SJSA1 (cell line): ENCODE data around the gene KCNF1. TPM values are rescaled to one million over a fixed set of nuclear protein-coding genes. Genes with fewer than 3 reads are reported as not detected.

Source experiments
- DNase-seq, 2 experiments: peaks; one replicate each; pipeline ENCODE4 v3.0.0-alpha.2; 2015 to 2020; ENCODE audit warnings: low spot score in 2 of 2, low read depth in 1 of 2
- H3K27ac ChIP-seq: fragments of 250-450 bp; sonication (Bioruptor Pico); 2 replicates; pipeline ENCODE4 v1.5.1; 2020; ENCODE audit warnings: mild to moderate bottlenecking, moderate library complexity
- H3K27me3 ChIP-seq: fragments of 250-450 bp; sonication (Bioruptor Pico); replicated peaks from 2 replicates; pipeline ENCODE4 v1.5.1; 2020; ENCODE audit warnings: mild to moderate bottlenecking, moderate library complexity
- H3K36me3 ChIP-seq: fragments of 250-450 bp; sonication (Bioruptor Pico); 2 replicates; pipeline ENCODE4 v1.5.1; 2020; ENCODE audit warnings: mild to moderate bottlenecking
- H3K4me1 ChIP-seq: fragments of 250-450 bp; sonication (Bioruptor Pico); replicated peaks from 2 replicates; pipeline ENCODE4 v1.6.1; 2021; ENCODE audit warnings: mild to moderate bottlenecking
- H3K4me3 ChIP-seq: fragments of 250-450 bp; sonication (Bioruptor Pico); 2 replicates; pipeline ENCODE4 v1.5.1; 2020; ENCODE audit warnings: mild to moderate bottlenecking
- H3K9me3 ChIP-seq: fragments of 250-450 bp; sonication (Bioruptor Pico); replicated peaks from 2 replicates; pipeline ENCODE4 v1.5.1; 2020; ENCODE audit warnings: mild to moderate bottlenecking
- total RNA-seq: library from RNA; depleted of rRNA; stranded (reverse); fragments of >200 nt; shearing (Covaris generic); gene quantifications from 2 replicates; pipeline ENCODE4 v1.2.3, GENCODE V29; 2014

The KCNF1 gene
- total RNA-seq, 1 experiment from 2014 or later = 0.24 TPM

- no peaks in the 10 kb centered on the region for H3K4me1 ChIP-seq
- no peak overlapping the region for H3K4me3 ChIP-seq
- H3K9me3 ChIP-seq = no peaks in the 10 kb centered on the region
- no peak for DNase-seq
- H3K36me3 ChIP-seq = no peaks in the 10 kb centered on the region
- H3K27ac ChIP-seq = no peak overlapping the region
- peaks cover 2% of the 10 kb centered on the region; the same call in 1 of the 2 replicates for H3K27me3 ChIP-seq
Measured at GRCh38 chr2:10885094-10885860, 26.5 kb upstream of the KCNF1 start.

DNA sequence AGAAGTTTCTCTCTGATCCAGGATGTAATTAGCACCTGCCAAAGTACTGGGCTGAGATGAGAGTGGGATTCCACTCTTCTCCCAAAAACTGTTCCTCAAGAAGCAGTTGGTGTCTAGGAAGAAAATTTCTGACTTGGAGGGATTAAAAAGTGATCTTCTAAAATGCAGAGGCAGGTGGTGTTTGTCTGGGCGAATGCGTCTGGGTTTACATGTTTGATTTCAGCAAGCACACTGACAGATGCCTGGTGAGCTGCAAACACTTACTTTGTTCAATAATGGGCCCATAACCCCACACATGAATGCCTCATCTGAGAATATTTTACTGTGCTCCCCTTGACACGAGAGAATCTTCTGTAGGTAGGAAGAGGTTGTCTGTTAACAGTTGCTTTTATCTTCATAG is 24.3 kb upstream of the KCNF1 start:
- Histone ChIP-seq H3K27me3 (no peaks in the 10 kb centered on the region; the same call in 1 of the 2 replicates), H3K4me1 (no peaks in the 10 kb centered on the region), H3K36me3 (no peaks in the 10 kb centered on the region), H3K27ac (no peak overlapping the region), H3K9me3 (no peaks in the 10 kb centered on the region), H3K4me3 (no peak overlapping the region)
- no peak for DNase-seq

DNA sequence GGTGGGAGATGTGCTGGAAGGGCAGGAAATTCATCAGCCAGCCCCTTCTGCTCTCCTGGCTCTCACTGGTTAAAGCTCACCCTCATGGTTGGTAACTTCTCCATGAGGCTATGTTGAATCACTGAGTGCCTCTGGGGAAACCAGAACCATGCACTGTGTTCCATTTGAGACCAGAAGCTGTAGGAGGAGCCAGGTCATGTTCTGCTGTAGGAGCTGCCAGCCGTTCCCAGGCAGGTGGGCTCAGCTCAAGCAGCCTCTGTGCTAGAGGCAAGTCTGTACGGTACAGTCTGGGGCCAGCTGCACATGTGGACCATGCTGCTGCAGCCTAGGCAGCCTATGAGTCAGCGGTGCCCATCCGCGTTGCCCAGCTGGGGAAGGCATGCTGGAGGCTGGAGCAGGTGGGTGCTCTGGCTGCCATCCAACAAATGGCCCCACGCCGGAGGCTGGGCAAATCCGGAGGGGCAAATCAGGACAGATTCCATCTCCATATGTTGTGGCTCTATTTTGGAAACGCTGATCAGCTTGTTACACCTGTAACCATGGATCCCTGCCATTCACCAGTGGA is 22.0 kb upstream of the KCNF1 start:
- Histone ChIP-seq H3K27ac (no peak overlapping the region), H3K9me3 (no peaks in the 10 kb centered on the region), H3K36me3 (no peaks in the 10 kb centered on the region), H3K4me1 (no peaks in the 10 kb centered on the region), H3K27me3 (no peaks in the 10 kb centered on the region; the same call in 1 of the 2 replicates), H3K4me3 (no peak overlapping the region)
- DNase-seq = no peak

DNA sequence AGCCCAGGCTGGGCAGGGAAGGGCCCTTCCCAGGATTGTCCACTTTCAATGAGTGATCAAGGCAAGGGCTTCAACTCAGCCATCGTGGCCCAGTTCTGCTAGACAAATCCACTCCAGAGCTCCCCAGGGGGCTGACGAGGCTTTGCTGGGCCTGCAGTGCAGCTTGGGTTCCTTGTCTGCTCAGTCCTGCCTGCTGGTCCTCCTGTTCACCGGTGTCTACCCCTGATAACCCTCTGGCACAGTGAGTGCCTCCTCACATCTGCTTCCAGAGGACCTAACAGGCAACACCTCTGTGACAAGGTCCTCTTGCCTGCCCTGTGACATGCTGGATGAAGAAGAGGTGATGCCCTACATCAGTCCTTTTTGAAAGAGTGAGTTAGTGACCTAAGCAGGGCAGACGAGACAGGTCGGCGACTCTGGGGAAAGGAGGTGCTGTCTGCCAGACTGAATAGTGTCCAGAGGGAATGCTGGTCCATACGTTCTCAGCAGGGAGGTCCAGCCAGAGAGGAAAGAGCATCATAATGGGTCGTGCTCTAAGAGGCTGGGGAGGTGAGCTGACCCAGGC is 20.9 kb upstream of the KCNF1 start:
- H3K4me1 ChIP-seq = no peaks in the 10 kb centered on the region
- no peaks in the 10 kb centered on the region for H3K36me3 ChIP-seq
- H3K27me3 ChIP-seq = no peaks in the 10 kb centered on the region; the same call in 1 of the 2 replicates
- no peak overlapping the region for H3K4me3 ChIP-seq
- H3K27ac ChIP-seq = no peak overlapping the region
- no peaks in the 10 kb centered on the region for H3K9me3 ChIP-seq
- no peak for DNase-seq

DNA sequence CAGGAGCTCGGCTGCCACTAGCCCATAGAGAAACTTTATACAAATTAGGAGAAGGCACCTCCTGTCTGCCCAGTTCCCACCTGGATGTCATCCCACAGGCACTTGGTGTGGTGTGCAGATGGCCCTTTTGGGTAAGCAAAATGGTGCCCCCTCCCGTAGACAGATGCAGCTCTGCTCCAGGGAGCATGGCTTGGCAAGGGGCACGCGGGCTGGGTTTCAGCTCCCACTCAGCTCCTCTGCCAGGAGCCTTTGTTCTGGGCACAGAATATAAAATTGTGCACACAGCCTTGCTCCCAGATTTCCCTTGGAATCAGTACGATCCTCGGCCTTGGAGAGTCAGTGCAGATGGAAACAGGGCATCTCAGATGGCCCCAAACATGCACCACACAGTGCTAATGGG is 20.3 kb upstream of the KCNF1 start:
- Histone ChIP-seq H3K36me3 (no peaks in the 10 kb centered on the region), H3K9me3 (no peaks in the 10 kb centered on the region), H3K27ac (no peak overlapping the region), H3K4me1 (no peaks in the 10 kb centered on the region), H3K27me3 (no peaks in the 10 kb centered on the region; the same call in 1 of the 2 replicates), H3K4me3 (no peak overlapping the region)
- no peak for DNase-seq

- Histone ChIP-seq H3K27ac (no peak overlapping the region), H3K9me3 (no peaks in the 10 kb centered on the region), H3K27me3 (peaks cover under 1% of the 10 kb centered on the region; the same call in 1 of the 2 replicates), H3K36me3 (no peaks in the 10 kb centered on the region), H3K4me3 (no peak overlapping the region), H3K4me1 (no peaks in the 10 kb centered on the region)
- no peak for DNase-seq
Measured at GRCh38 chr2:10891848-10892247, 19.9 kb upstream of the KCNF1 start.

GRCh38 chr2:10892316-10892715 is 19.4 kb upstream of the KCNF1 start:
- H3K27ac ChIP-seq = no peak overlapping the region
- no peak for DNase-seq
- H3K36me3 ChIP-seq = no peaks in the 10 kb centered on the region
- H3K27me3 ChIP-seq = peaks cover 4% of the 10 kb centered on the region; the same call in 1 of the 2 replicates
- no peaks in the 10 kb centered on the region for H3K9me3 ChIP-seq
- H3K4me3 ChIP-seq = no peak overlapping the region
- no peaks in the 10 kb centered on the region for H3K4me1 ChIP-seq

DNA sequence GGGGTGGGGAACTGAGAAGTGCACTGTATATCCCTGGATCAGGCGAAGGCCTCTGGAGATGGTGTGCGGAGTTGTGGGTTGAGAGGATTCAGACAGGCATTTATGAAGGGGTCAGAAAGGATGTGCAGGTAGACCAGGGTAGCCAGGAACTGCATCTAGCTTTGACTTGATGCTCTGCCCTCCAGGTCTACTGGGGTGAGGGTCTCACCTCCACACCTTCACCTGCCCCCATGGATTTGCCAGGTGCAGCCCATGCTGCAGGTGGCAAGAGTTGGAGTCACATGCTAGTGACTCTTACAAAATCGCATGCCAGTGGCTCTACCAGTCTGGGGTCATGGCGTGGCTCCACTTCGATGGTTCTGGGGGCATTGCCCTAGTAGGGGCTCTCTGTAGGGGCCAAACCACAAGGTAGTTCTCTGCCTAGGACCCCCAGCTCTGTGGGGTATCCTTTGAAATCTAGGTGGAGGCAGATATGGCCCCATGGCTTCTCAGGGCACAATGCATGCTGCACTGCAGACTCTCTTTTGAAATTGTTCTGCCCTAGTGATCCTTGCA is 18.9 kb upstream of the KCNF1 start:
- H3K27me3 ChIP-seq = peaks cover 4% of the 10 kb centered on the region; the same call in 1 of the 2 replicates

DNA sequence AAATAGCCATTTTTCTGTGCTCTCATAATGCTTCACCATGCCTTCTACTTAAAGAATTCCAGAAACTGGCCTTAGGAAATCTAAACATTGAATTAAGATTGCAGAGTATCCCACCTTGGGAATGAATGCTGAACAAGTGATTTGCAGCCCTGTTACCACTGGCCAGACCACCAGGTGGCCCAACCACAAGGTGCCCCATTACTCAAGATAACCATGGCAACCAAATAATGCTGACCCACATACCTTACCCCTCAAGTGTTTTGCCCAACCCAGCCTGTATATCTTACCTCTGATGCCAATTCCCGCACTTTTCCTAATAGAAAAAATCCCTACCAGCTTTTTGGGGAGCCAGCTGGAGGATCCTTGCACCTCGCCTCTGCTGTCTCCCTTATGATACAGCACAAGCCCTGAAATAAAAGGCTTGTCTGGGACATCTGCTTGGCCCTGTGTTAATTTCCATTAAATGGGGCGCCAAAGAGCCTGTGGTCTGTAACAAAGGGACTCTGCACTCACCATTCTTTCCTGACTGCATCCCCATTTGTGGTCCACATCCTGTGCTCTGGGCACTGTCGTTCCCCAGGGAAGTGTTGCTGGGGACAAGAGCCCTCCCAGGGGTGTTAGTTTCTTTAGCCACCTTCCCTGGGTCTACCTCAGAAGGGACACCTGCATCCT is 17.3 kb upstream of the KCNF1 start:
- peaks cover 4% of the 10 kb centered on the region; the same call in 1 of the 2 replicates for H3K27me3 ChIP-seq

More for the DNA sequence above, 18.9 kb upstream of the KCNF1 start:
- Histone ChIP-seq H3K4me1 (no peaks in the 10 kb centered on the region), H3K36me3 (no peaks in the 10 kb centered on the region), H3K27ac (no peak overlapping the region), H3K4me3 (no peak overlapping the region), H3K9me3 (no peaks in the 10 kb centered on the region)
- no peak for DNase-seq

GRCh38 chr2:10895231-10895630 is 16.5 kb upstream of the KCNF1 start:
- Histone ChIP-seq H3K4me1 (no peaks in the 10 kb centered on the region), H3K27ac (no peak overlapping the region), H3K27me3 (peaks cover 4% of the 10 kb centered on the region; the same call in 1 of the 2 replicates), H3K4me3 (no peak overlapping the region), H3K36me3 (no peaks in the 10 kb centered on the region), H3K9me3 (no peaks in the 10 kb centered on the region)
- DNase-seq = no peak

More for the DNA sequence above, 17.3 kb upstream of the KCNF1 start:
- Histone ChIP-seq H3K36me3 (no peaks in the 10 kb centered on the region), H3K27ac (no peak overlapping the region), H3K4me3 (no peak overlapping the region), H3K4me1 (no peaks in the 10 kb centered on the region), H3K9me3 (no peaks in the 10 kb centered on the region)
- no peak for DNase-seq

GRCh38 chr2:10897956-10898355 is 13.8 kb upstream of the KCNF1 start:
- no peak for DNase-seq
- no peaks in the 10 kb centered on the region for H3K9me3 ChIP-seq
- H3K4me3 ChIP-seq = no peak overlapping the region
- no peaks in the 10 kb centered on the region for H3K4me1 ChIP-seq
- H3K36me3 ChIP-seq = no peaks in the 10 kb centered on the region
- H3K27me3 ChIP-seq = peaks cover 4% of the 10 kb centered on the region; the same call in 1 of the 2 replicates
- no peak overlapping the region for H3K27ac ChIP-seq

DNA sequence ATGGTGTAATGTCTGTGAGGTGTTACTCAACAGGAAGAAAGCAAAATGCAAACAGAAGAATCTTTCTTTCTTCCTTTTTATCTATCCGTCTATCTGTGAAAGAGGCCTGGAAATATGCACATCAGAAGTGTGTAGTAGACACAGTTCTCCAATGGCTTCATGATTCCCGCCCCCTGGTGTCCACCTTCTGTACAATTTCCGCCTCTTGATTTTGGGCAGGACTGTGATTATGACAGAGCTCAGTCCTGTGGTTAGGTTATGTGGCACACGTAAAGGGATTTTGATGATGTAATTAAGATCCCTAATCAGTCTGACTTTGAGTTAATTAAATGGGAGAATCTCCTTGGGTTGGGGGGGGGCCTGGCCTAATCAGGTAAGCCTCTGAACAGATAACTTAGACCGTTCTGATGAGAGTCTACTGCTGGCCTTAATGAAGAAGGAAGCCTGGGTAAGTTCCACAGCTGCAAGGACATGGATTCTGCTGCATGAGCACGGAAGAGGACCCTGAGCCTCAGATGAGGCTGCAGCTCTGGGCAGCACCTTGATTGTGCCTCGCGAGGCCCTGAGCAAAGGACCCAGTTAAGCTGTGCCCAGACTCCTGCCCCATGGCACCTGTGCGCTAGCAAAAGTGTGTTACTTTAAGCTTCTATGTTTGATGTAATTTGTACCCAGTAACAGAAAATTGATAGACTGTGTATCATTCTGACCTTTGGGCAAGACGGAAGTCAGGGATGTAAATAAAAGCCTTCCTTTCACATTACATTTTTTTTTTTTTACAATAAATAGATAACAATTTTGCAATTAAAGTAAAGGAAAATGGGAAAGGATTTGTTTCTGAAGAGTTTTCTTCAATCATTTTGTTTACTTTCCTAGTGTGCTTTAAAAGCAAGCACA is 11.3 kb upstream of the KCNF1 start:
- no peak overlapping the region for H3K4me3 ChIP-seq
- 0 out of 2 replicates have a peak, but pooled peaks cover 4% of the 10 kb centered on the region for H3K27me3 ChIP-seq
- DNase-seq = peak in 1 of 2 experiments; percentile 13

More for the DNA sequence above, 11.3 kb upstream of the KCNF1 start:
- Histone ChIP-seq H3K4me1 (no peaks in the 10 kb centered on the region), H3K36me3 (no peaks in the 10 kb centered on the region), H3K27ac (no peak overlapping the region), H3K9me3 (no peaks in the 10 kb centered on the region)
